ENCODE measurements around the gene KCMF1.

Gene KCMF1

DNA sequence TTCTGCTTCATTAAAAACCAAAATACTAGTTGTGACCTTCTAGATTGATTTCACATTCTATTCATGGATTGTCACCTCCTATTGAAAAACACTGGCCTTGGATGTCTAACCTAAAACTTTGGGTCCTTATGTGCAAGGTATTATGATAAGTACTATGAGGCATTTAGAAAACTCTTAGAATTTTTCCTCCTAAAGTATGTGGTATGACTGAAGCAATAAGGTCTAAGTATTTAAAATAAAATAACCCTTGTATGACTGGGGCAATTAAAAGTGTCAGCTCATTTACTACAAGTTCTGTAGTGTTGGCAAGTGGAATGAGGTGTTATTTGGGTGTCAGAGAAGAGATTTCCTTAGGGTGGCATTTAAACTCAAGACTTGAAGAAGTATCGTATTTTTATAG lies 15.1 kb downstream of the KCMF1 start:
- DNase-seq, result no peak

DNA sequence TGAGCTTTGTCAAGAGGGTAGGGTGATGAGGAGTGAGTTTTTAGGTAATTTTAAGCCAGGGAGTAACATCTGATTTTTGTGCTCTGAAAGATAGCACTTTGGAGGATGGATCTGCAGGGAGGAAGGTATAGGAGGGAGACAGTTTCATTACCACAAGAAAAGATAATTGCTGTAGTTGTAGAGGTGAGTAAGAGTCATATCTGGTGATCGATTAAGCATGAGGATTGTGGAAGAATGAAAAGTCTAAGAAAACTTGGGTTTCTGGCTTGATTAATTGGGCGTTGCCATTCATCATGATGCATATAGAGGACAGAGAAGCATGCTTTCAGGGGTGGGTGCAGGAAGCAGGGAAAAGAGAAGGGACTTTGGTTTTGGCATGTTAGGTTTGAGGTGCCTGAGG lies 18.5 kb downstream of the KCMF1 start:
- no peak for DNase-seq

DNA sequence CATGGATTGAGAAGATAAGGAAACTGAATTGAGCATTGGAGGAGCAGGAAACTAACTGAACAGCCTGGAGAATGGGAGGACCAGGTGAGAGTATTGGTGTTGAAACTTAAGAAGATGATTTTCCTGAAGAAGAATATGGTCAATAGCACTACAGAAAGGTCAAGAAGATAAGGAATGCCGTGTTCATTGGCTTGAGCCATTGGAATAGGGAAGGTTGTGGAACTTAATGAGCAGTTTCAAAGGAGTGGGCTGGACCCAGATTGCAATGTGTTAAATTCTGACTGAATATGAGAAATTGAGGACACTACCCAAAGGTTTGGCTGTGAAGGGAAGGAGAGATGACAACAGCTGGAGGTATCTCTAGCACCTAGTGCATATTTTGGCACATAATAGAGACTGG lies 19.0 kb downstream of the KCMF1 start:
- DNase-seq, result no peak

DNA sequence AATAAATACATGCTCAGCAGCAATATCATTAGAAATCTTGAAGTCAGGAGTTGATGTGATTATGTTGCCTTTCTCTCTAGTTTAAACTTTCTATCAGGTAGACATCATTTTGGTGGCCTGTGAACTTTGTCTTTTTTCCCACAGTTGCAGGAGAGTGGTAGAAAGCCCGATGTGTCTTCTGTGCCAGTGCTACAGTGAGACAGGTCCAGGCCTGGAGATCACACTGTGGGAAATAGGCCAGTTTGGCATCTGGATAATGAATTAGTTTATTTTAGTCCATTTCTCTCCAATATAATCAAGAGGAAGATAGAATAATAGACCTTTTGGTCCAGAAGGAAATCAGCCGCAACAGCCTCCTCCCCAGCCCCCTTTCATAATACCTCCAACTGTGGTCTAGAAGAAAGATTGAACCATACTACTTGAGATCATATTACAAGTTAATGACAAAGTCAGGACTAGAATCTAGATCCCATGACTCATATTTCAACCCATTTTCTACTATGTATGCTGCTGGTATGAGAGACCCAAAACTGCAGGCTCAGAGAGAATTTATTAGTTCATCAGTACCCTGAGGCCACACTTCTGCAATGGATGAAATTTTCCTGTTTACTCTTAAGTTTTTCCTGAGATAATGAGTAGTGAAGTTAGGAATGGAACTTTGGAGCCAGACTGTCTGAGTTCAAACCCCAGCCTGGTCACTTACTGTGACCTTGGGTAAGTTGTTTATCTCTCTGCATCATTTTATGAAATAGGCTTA lies 20.6 kb downstream of the KCMF1 start:
- no peak for DNase-seq

DNA sequence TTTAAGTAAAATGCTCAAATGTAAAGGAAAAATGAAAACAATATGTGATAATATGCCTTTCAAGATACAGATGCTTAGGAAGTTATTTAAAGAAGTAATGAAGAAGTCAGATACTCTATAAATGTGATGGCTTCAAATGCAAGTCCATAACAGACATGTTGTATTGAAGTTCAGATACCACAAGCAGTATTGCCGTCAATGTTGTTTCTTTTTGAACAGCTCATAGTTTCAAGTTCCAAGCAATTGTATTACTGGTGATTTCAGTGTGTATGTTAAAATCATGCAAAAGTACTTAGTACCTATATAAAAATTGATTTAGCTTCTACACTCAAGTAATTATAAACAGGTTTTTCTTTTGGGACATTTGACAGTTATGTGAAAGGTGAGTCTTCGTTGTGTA lies 24.9 kb downstream of the KCMF1 start:
- no peak for DNase-seq

DNA sequence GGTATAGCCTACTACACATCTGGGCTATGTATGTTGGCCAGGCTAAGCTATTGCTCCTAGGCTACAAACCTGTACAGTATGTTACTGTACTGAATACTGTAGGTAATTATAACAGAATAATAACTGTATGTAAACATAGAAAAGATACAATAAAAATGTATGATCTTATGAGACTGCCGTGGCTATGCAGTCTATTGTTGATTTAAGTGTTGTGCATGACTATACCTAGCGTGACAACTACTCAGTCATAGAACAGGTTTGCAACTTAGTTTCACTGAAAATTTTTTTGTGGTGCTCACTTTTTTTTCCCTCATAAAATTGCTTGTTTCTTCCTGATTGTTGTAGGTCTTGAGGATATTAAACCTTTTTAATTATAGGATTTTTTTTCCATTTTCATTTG lies 25.9 kb downstream of the KCMF1 start:
- no peak for DNase-seq

DNA sequence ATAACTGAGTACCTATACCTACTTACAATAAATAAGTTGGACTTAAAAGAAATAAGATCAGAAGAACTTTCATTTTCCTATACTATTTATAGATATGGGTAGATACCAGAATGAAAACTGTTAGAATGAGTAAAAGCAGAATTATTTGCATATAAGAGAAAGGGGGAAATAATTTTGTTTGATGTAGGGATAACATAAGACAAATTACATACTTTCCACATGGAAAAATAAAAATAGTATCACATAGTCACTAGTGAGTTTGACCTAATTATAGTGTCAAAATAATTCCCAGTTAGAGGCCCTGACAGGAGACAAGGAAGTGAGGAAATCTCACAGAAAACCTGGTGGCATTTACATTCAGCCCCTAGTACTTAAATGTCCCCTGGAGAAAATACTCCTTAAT lies 28.6 kb downstream of the KCMF1 start:
- no peak for DNase-seq

DNA sequence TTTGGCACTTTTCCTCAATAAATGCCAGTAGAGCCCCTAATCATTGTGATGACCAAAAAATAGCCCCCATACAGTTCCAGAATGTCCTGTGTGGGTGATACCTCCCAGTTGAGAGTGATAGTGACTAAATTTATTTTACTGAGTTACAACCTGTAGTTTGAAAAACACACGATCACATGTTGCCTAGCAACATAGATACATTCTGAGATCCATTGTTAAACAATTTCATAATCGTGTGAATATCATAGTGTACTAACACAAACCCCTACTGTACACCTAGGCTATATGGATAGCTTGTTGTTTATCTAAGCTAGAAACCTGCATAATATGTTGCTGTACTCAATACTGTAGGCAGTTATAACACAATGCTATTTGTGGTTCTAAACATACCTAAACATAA lies 30.6 kb downstream of the KCMF1 start:
- no peak for DNase-seq

DNA sequence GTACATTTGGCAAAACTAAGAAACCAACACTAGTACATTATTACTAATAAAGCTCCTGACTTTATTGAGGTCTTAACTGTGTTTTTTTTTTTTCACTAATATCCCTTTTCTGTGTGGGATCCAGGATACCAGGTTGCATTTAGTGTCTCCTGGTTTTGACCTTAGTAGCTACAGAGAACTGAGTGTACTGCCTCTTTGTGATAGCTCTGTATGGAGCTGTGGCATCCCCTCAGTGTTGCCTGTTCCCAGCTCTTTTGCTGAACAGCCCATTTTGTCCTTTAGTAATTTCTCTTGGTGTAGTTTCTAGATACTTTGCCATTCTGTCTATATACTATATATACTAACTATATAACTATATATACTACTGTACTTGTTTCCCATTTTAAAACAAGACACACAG lies 31.6 kb downstream of the KCMF1 start:
- DNase-seq, result no peak

DNA sequence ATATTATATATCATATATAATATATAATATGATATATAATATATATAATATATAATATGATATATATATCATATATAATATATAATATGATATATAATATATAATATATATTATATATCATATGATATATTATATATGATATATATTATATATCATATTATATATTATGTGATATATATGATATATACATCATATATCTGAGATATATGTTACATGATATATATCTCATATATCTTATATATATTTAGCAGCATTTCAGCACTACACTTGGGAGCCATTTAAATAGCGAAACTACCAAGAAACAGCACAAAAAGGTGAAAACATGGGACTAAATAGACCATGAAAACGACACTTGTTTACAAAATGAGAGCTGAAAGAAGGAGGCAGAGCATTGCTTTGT lies 37.3 kb downstream of the KCMF1 start:
- no peak for DNase-seq

DNA sequence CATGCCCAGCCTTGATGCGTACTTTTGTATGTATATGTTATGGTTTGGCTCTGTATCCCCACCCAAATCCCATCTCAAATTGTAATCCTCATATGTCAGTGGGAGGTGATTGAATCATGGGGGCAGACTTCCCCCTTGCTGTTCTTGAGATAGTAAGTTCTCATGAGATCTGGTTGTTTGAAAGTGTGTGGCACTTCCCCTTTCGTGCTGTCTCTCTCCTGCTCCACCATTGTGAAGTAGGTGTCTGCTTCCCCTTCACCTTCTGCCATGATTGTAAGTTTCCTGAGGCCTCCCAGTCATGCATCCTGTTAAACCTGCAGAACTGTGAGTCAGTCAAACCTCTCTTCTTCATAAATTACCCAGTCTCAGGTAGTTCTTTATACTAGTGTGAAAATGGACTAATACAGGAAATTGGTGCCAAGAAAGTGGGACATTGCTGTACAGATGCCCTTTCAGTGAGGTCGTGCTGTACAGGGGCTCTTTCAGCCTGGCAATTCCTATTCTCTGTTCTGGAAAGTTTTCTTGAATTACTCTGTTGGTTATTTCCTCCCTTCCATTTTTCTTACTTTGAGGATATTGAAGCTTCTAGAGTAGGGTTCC lies 38.2 kb downstream of the KCMF1 start:
- DNase-seq, result no peak

DNA sequence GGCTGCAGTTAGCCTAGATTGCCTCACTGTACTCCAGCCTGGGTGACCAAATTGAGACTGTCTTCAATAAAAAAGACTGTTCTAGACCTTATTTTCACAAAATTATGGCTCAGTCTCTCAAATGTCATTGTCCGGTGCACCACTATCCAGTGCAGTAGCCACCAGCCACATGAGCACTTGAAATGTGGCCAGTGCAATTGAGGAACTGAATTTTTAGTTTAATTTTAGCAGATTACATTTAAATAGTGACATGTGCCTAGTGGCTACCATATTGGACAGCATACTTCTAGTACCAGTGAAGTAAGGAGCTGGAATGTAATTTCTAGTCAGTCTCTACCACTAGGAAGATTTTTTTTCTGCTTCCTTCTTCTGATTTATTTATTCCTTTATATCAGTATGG lies 39.4 kb downstream of the KCMF1 start:
- DNase-seq, result no peak

DNA sequence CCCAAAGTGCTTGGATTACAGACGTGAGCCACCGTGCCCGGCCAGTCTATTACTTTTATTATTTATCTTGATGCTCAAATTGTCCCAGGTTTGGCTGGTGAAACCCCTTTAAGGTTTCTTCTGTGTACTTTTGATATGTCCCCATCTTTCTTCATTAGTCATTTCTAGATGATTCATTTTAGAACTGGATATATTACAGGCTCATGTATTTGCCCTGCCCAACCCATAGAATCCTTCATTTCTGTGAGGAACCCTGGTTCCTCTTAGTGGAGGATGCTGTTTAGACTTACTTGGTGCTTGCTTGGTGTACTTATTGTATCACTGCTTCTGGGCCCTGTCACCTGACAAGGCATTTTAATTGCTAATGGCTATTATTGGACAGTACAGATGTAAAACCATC lies 40.1 kb downstream of the KCMF1 start:
- DNase-seq, result no peak

DNA sequence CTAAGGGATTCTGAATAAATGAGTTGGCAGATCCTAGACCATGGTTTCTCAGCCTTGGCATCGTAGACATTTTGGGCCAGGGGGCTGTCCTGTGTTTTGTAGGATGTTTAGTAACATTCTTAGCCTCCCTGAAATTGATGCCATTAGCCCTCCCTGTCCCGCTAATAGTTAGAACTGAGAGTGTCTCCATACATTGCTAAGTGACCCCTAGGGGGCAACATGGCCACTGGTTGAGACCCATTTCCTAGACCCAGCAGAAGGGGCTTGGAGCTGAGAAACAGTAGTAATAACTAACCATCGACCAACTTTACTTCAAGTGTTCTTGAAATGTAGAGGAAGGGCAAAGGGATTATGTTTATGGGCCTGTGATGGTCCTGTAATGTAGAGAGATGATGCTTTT lies 40.8 kb downstream of the KCMF1 start:
- no peak for DNase-seq

DNA sequence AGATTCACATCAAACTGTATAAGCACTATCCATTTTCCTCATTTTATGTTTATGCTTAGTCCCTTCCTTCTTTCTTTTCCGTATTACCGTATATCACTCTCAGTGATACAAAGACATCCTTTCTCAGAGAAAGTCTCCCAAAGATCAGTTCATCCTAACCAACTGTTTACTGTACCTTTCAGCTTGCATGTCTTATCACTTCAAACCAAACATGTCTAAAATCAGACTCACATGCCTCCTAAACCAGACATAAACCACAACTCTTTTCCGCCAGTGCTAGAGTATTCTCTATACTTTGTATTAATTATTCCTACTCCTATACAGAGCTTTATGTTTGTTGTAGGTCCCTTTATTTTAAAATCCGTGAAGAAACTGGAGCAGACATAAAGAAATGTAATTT lies 41.5 kb downstream of the KCMF1 start:
- DNase-seq, result no peak

DNA sequence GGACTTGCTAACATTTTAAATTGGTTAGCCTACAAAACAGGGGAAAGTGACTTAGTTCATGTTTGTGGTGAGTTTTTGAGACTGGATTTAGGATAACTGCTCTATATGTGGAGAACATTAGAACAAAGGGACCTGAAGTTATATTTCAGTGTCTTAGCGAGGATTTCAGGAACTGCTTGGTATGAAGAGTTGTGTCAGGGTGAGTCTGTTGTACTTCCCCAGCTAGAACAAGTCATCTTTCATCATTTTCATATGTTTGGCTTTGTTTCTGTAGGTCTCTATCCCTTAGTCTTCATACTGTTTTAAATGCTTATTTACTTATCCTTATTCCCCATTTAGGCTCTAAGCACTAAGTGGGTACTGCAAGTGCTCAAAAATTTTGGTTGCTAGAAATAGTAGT lies 41.9 kb downstream of the KCMF1 start:
- DNase-seq, result no peak

DNA sequence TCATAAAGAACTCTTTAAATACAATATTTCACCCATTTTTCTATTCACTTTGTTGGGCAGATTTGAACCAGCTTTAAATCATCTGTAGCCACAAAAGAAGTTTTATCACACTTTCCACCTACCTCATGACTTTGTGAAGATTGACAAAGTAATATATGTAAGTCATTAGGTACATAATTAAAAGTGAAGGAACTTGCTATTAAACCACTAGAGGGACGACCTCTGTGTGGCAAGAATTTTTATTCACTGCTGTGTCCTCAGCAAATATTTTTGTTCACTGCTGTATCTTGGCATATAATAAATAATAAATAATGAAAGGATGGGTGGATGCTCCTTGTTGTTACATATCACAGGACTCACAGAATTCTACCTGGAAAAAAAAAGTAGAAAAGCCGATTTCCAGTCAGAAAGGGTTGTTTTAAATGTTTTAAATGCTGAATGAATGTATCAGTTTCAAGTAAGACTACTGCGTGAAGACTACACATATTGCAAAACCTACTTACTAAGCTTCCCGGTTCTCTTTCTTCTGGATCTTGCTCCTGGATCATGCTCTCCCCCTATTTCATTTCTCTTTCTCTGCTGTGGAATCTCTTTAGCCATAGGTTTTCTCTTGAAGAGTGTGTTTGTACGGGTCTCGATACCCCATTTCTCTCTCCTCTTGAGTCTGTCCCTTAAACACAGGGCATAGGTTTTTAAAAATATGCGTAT lies 44.8 kb downstream of the KCMF1 start:
- DNase-seq, result no peak

DNA sequence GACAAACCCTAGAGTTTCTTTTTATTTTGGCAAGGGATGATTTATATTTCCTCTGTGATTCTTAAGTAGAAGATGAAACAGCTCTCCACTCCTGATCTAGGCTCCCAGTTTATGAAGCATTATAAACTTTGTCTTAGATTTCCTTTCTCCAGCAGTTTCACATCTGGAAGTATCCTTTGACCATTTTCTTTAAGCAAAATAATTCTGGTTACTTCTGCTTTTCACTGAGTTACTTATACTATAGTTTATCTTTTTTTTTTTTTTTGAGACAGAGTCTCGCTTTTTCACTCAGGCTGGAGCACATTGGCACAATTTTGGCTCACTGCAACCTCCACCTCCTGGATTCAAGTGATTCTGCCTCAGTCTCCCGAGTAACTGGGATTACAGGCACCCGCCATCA lies 45.5 kb downstream of the KCMF1 start:
- no peak for DNase-seq

DNA sequence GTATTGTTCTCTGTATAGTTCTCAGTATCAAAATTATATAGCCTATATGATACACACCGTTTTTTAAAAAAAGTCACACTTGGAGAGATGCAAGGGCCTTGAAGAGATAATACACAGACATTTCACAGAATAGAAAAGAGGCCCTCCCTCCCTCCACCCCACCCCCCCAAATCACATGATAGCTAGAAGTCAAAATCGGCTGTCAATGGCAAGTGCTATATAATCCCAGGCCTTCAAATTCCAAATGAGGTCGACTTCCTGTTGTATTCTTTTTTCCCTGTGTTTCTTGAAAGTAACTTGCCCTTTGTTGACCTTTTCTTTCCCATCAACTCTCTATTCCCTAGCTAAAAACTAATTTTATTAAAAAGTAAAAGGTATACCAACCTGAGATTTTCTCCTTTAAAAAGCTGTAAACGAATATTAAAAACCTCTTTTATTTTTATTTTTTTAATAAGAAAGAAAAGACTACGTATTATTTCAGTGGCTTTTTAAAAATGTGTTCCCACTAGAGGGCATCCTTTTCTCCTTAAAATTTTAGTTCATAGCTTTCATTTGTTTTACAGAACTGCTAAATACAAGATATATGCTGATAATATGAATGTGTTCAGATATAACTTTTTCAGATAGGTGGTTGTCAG lies 46.6 kb downstream of the KCMF1 start:
- no peak for DNase-seq

DNA sequence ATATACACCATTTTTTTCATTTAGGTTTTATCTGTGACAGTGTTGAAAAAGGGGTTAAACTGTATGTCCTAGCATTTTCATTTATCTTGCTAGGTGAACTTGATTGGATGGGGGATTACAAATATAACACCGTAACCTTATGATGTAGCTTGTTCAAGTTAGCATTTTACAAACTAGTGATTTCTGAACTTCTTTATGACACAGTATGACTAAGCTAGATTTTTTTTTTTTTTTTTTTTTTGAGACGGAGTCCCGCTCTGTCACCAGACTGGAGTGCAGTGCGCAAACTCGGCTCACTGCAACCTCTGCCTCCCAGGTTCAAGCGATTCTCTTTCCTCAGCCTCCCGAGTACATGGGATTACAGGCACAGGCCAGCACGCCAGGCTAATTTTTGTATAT lies 47.1 kb downstream of the KCMF1 start:
- DNase-seq, result no peak

DNA sequence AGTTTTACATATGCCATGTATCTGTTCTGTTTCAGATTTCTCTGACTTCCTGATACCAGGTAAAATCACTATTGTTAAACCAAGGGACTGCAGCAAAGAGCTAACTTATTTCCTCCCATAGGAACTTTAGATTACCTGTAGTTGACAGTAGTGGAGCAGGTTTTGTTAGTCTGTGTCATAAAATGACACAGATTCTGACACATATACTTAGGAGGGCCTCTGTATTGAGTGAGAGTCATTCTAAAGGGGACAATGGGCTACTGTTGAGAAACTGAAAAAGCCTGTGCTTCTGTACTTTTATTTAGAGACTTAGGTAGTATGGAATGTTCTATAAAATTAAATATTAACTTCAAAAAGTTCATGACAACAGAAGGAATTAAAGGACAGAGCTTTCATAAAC lies 48.2 kb downstream of the KCMF1 start:
- no peak for DNase-seq

DNA sequence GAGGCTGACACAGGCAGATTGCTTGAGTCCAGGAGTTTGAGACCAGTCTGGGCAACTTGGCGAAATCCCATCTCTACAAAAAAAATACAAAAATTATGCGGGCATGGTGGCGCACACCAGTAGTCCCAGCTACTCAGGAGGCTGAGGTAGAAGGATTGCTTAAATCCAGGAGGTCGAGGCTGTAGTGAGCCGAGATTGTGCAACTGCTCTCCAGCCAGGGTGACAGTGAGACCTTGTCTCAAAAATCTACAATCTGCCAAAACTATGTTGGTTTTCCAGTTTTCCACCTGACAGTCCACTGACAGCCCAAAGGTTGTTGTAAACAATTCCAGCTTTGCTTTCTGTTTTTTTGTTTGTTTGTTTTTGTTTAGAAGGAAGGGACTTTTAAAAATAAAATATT lies 51.3 kb downstream of the KCMF1 start:
- DNase-seq, result no peak

DNA sequence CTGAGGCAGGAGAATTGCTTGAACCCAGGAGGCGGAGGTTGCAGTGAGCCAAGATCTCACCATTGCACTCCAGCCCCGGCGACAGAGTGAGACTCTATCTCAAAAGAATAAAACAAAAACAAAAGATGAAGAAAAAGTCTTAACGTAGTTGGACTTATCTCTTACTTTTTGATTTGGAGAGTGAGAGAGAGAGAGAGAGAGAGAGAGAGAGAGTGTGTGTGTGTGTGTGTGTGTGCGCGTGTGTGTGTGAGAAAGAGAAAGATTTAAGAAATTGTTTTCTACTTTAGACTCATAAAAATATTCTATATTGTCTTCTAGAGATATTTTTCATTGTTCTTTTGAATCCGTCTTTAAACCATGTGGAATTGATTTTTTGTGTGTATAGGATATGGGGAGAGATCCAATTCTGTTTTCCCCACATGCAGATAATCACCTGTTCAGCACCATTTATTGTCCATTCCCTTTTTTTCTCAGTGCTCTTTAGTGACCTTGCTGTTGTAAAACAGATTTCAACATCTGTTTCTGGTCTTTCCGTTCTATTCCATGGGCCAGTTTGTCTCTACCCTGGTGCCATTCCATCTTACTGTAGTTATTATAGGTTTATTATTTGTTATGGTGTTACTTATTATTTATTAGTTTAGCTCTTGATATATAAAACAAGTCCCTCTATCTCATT lies 53.5 kb downstream of the KCMF1 start:
- no peak for DNase-seq
